ENCODE data around the gene TMEM63A.

DNA sequence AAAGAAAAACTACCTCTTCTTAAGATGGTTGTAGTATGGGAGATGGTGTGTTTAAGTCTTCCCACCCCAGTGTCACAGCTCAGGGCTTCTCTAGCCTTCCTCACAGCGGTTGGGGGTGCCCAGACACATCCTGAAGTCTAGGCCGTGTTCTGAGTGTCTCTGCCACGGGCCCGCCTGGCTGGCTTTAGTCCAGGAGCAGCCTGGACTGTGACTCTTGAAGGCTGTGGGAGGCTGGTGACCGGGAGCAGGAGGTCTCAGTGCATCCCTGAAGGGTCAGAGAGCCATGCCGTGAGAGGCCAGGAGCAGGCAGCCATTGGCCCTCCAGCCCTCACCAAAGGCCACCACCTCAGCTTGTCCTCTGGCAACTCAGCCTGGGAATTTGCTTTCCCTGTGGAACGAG is 67.8 kb downstream of the TMEM63A start:
- TF ChIP-seq, protein P1, sequence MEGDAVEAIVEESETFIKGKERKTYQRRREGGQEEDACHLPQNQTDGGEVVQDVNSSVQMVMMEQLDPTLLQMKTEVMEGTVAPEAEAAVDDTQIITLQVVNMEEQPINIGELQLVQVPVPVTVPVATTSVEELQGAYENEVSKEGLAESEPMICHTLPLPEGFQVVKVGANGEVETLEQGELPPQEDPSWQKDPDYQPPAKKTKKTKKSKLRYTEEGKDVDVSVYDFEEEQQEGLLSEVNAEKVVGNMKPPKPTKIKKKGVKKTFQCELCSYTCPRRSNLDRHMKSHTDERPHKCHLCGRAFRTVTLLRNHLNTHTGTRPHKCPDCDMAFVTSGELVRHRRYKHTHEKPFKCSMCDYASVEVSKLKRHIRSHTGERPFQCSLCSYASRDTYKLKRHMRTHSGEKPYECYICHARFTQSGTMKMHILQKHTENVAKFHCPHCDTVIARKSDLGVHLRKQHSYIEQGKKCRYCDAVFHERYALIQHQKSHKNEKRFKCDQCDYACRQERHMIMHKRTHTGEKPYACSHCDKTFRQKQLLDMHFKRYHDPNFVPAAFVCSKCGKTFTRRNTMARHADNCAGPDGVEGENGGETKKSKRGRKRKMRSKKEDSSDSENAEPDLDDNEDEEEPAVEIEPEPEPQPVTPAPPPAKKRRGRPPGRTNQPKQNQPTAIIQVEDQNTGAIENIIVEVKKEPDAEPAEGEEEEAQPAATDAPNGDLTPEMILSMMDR (IDR thresholded peaks at IDR 0.05; ENCODE audit: low read length) = no peak
- TF ChIP-seq EZH2 (IDR thresholded peaks at IDR 0.05; ENCODE audit: borderline replicate concordance, low read length) = no peak

Data from OCI-LY1 (cell line).